ENCODE results near the gene PRUNE2. TPM values are rescaled to one million over a fixed set of nuclear protein-coding genes. Genes with fewer than 3 reads are reported as not detected.

PRUNE2 gene
- total RNA-seq, 1 experiment from 2014 or later = 3.5 TPM

- intact Hi-C loops (cut with micrococcal nuclease; ENCODE audit: unreplicated experiment) = no loop called here
- H3K27ac Mint-ChIP-seq (ENCODE audit: unreplicated experiment) = no peak overlapping the region
- H3K9me3 Mint-ChIP-seq (ENCODE audit: unreplicated experiment) = no peaks in the 10 kb centered on the region
- peaks cover 16% of the 10 kb centered on the region for H3K27me3 Mint-ChIP-seq (ENCODE audit: insufficient read depth, unreplicated experiment)
- no peaks in the 10 kb centered on the region for H3K4me1 ChIP-seq
- ChIA-PET POLR2A (interaction anchor here (0.5 kb wide), 1 partner anchor 71 kb away, joined by 3 read pairs; no protein-coding TSS in a partner anchor), CTCF (no interaction called here)
- no peaks in the 10 kb centered on the region for H3K4me1 Mint-ChIP-seq (ENCODE audit: low read depth, unreplicated experiment)
- no TSS peak for BruUV-seq (replicated peaks)
- DNase-seq = no peak
- H3K27me3 ChIP-seq (replicated peaks; ENCODE audit: control insufficient read depth, insufficient read depth, low read length) = no peaks in the 10 kb centered on the region
- no peak for TF ChIP-seq CTCF (IDR thresholded peaks at IDR 0.05; ENCODE audit: insufficient read depth in 1 of 2, low read depth in 1 of 2, low read length in 1 of 2, severe bottlenecking in 1 of 2, unreplicated experiment in 1 of 2)
- peak overlapping the region; percentile 59 for H3K4me3 Mint-ChIP-seq (ENCODE audit: unreplicated experiment)
- H3K36me3 ChIP-seq (ENCODE audit: control insufficient read depth, insufficient read depth, low read length) = no peaks in the 10 kb centered on the region
- H3K9me3 ChIP-seq = no peaks in the 10 kb centered on the region
- no peak overlapping the region for H3K4me3 ChIP-seq (ENCODE audit: low read depth, low read length)
- no peaks in the 10 kb centered on the region for H3K36me3 Mint-ChIP-seq (ENCODE audit: insufficient read depth, unreplicated experiment)
Measured at GRCh38 chr9:76904661-76905457, 1.1 kb downstream of the PRUNE2 start.

GRCh38 chr9:76902395-76902794, 3.5 kb downstream of the PRUNE2 start:
- H3K4me3 ChIP-seq (ENCODE audit: low read depth, low read length) = no peak overlapping the region
- no peaks in the 10 kb centered on the region for H3K9me3 ChIP-seq
- BruUV-seq (replicated peaks) = no TSS peak
- Mint-ChIP-seq H3K27me3 (ENCODE audit: insufficient read depth, unreplicated experiment) (peaks cover 9% of the 10 kb centered on the region), H3K27ac (ENCODE audit: unreplicated experiment) (no peak overlapping the region), H3K9me3 (ENCODE audit: unreplicated experiment) (no peaks in the 10 kb centered on the region), H3K4me3 (ENCODE audit: unreplicated experiment) (no peak overlapping the region), H3K36me3 (ENCODE audit: insufficient read depth, unreplicated experiment) (no peaks in the 10 kb centered on the region), H3K4me1 (ENCODE audit: low read depth, unreplicated experiment) (no peaks in the 10 kb centered on the region)
- H3K36me3 ChIP-seq (ENCODE audit: control insufficient read depth, insufficient read depth, low read length) = no peaks in the 10 kb centered on the region
- no peak for TF ChIP-seq CTCF (IDR thresholded peaks at IDR 0.05; ENCODE audit: insufficient read depth in 1 of 2, low read depth in 1 of 2, low read length in 1 of 2, severe bottlenecking in 1 of 2, unreplicated experiment in 1 of 2)
- ChIA-PET CTCF (no interaction called here), POLR2A (no interaction called here)
- intact Hi-C loops (cut with micrococcal nuclease; ENCODE audit: unreplicated experiment) = no loop called here
- no peaks in the 10 kb centered on the region for H3K27me3 ChIP-seq (replicated peaks; ENCODE audit: control insufficient read depth, insufficient read depth, low read length)
- DNase-seq = no peak
- no peaks in the 10 kb centered on the region for H3K4me1 ChIP-seq

- no peaks in the 10 kb centered on the region for H3K4me1 Mint-ChIP-seq (ENCODE audit: low read depth, unreplicated experiment)
- Histone ChIP-seq H3K4me3 (ENCODE audit: low read depth, low read length) (no peak overlapping the region), H3K4me1 (no peaks in the 10 kb centered on the region), H3K9me3 (no peaks in the 10 kb centered on the region), H3K27me3 (replicated peaks; ENCODE audit: control insufficient read depth, insufficient read depth, low read length) (no peaks in the 10 kb centered on the region), H3K36me3 (ENCODE audit: control insufficient read depth, insufficient read depth, low read length) (no peaks in the 10 kb centered on the region)
- no peaks in the 10 kb centered on the region for H3K36me3 Mint-ChIP-seq (ENCODE audit: insufficient read depth, unreplicated experiment)
- POLR2A ChIA-PET = no interaction called here
- no TSS peak for BruUV-seq (replicated peaks)
- intact Hi-C loops (cut with micrococcal nuclease; ENCODE audit: unreplicated experiment) = no loop called here
- no peak overlapping the region for H3K27ac Mint-ChIP-seq (ENCODE audit: unreplicated experiment)
- H3K4me3 Mint-ChIP-seq (ENCODE audit: unreplicated experiment) = no peak overlapping the region
- H3K27me3 Mint-ChIP-seq (ENCODE audit: insufficient read depth, unreplicated experiment) = peaks cover 9% of the 10 kb centered on the region
- CTCF ChIA-PET = no interaction called here
- no peaks in the 10 kb centered on the region for H3K9me3 Mint-ChIP-seq (ENCODE audit: unreplicated experiment)
- no peak for DNase-seq
- TF ChIP-seq CTCF (IDR thresholded peaks at IDR 0.05; ENCODE audit: insufficient read depth in 1 of 2, low read depth in 1 of 2, low read length in 1 of 2, severe bottlenecking in 1 of 2, unreplicated experiment in 1 of 2) = no peak
Measured at GRCh38 chr9:76901801-76902200, 4.1 kb downstream of the PRUNE2 start.

Measured in Caco-2 (cell line).